ENCODE results near the gene NKX2-8.

Gene NKX2-8

DNA sequence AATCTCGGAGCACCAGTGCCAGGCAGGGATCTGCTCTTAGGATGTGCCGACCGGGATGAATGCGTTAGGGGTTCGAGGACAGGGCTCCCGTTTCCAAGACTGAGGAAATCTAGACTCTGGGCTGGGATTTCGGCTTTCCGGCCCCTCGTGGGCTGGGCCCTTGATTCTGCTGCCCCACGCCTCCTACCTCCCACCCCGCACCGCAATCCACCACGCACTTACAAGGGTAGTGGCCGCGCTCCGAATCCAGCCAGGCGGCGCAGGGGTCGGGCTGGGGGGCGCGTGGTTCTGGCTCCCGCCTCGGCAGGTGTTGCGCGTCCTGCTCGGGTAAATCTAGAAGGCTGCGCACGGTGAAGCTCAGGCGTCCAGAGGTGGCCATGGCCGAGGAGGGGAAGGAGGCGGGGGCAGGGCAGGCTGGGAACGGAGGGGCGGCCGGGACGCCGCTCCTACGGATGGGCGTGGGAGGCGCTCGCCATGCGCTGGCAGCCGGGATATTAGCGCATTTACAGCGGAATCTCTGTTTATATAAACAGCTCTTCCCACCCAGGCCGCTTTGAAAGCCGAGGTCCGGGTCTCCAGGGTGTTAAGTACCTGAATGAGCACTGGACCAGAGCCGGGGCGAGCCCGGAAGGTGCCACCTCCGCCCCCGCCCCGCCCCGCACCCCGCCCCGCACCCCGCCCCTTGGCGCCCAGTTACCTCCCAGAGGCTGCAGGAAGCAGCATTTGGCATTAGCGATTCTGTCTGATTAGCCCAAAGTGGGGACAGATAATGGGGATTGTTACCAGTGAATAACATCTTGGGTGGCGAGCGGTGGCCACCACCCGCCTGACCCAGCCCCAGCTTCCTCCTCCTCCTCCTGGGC is at the start of gene NKX2-8:
NKX2-8 (minus strand) TSS at position 604 of the 863 bp plus-strand sequence; CDS start at position 379, 225 bp downstream.
- in situ Hi-C loops (cut with MboI; ENCODE audit: low sequenced_read_pairs) = no loop called here

DNA sequence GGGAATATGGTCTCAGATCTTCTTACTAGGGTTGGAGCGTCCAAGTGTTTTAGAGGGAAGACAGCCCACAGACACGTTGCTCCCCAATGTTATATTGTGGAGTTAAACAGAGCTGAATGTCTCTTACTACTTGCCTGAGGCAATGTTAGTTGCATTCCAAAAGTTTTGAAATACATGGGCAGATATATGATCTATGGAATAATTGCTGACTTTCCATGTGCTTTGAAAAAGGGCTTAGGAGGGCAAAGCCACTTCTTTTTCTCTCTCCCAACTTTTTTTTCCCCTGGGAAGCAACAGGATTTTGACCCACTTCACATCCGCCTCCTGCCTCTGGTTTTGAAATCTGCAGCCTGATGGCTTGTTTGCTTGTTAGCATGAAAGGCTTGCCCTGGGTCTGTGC is 45.6 kb upstream of the NKX2-8 start:
- in situ Hi-C loops (cut with MboI; ENCODE audit: low sequenced_read_pairs) = no loop called here

DNA sequence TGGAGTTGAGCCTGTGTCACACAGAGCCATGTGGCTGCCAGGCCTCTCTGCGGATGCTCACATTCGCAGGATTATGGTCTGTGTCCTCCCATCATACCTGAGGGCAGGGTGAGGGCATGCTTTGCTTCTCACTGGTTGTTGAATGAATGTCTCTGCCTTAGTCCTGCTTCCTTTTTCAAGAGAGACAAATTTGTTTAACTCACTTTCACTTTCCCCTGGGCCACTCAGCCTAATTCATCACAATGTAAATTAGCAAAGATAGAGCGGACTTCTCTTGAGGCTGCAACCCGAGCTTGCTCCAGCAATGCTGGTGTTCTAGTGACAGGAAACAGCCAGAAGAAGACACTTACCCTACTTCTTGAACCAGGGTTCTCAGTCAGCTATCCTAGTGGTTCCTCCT is 43.7 kb upstream of the NKX2-8 start:
- in situ Hi-C loops (cut with MboI; ENCODE audit: low sequenced_read_pairs) = no loop called here

DNA sequence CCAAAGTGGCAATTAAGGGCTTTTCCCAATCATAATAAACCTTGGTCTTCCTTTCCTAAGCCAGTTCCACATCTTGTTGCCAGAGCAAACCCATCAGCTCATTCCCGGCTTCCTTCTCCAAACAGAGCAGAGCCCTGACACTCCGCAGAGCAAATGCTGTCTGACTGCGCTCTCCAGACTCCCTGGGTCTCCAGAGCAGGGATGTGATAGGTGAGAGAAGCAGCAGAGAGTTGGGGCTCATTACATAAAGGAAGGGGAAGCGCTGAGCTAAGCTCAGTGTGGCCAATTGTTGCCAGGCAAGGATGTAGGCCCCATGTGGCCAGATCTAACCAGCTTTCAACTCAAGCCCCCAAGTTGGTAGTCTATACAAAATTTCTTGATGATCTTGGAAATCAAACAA is 43.0 kb upstream of the NKX2-8 start:
- in situ Hi-C loops (cut with MboI; ENCODE audit: low sequenced_read_pairs) = no loop called here

DNA sequence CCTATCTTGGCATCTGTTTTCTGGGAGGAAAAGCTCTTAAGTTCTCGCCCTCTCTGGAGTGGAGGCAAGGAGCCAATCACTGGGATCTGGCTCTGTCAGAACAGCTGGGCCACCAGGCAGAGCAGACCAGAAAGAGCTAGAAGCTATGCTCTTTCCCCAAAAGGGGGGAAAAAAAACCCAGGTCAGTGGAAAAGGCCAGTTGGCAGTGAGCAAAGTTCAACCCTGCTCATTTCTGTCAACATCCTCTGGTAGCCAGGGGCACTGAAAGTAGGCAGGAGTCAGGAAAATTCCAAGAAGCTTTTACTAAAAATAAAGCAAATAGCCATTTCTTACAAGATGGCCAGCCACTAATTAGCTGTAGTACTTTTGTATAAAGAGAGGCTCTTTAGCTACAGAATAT is 42.6 kb upstream of the NKX2-8 start:
- in situ Hi-C loops (cut with MboI; ENCODE audit: low sequenced_read_pairs) = no loop called here

DNA sequence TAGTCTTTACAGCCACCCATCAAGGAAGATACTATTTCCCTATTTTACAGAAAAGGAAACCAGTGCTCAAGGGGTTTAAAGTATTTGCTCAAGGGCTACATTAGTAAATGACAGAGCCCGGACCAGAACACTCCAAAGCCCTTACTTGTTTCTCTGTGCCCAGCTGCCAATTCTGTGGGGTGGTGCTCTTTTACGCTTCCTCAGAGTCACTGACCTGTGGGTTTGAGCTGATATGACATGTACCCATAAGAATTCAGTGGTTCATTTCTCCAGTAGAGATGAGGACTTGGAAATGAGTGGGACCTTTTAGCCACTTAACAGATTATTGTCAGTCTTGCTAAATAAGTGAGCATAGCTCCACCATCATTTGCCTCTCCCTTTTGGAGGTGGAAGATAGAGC is 37.4 kb upstream of the NKX2-8 start:
- in situ Hi-C loops (cut with MboI; ENCODE audit: low sequenced_read_pairs) = no loop called here

DNA sequence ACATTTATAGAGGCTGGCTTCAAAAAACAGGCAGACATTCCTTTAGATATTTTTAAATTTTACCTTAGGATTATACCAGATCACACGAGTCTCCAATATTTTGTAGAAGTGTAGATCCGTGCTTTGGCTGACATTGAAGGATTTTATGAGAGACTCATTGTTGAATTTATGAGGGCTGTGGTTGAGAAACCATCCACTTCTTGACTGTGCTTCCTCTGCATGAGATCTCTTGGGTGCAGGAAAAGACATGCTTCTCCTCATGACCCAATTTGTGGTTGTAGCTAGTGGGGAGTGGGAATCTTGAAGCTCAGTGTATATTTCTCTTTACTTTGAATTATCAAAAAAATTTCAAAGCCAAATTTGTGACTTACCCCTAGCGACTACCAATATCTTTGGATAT is 36.7 kb upstream of the NKX2-8 start:
- in situ Hi-C loops (cut with MboI; ENCODE audit: low sequenced_read_pairs) = no loop called here

DNA sequence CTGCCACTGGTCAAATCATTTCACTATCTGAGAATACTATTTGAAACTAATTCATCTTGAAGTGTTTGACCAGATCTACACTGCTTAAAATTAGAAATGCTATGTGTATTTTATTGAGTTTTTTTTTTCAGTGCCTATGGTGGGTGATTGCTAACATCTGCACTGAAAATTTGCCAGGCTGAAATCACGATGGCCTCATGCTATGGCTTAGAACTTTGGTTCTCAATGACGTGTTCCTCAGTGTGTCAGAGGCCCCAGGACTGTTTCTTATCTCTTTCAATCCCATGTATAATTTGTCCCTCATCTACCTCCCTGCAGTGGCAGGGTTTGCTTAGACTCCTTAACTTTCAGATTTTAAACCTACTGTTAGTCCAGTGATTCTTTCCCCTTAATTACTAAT is 36.2 kb upstream of the NKX2-8 start:
- in situ Hi-C loops (cut with MboI; ENCODE audit: low sequenced_read_pairs) = no loop called here

DNA sequence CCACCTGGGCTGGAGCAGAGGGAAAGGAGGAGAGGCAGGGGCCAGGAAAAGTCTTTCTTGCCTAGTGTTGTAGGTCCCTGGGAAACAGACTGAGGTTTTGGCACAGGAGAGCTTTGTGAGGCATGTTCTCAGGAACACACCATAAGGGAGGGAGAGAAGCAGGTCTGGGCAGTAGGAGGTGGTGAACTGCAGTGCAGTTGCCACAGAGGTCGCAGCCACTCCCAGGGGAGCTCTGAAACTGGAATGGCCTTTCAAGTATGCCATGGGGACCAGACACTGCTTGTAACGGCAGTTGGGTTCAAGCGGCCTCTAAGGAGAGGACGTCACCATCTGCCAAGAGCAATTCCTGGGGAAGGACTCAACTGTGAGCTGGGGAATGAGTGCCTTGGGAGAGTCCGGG is 35.4 kb upstream of the NKX2-8 start:
- in situ Hi-C loops (cut with MboI; ENCODE audit: low sequenced_read_pairs) = no loop called here

DNA sequence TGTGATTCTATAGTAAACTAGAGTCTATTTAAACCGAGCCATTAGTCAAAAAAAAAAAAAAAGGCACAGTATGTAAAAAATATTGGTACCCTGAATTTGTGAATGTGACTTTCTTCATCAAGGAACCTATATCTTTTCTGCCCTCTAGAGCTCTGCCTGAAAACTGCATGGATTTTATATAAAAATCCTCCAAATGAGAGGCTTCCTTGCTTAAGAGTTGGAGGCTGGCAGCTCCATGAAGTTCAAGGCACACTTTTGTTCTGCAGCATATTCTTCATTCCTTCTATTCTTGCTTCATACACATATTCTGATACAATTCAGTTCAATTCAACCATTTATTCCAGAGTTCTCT is 23.1 kb upstream of the NKX2-8 start:
- in situ Hi-C loops (cut with MboI; ENCODE audit: low sequenced_read_pairs) = no loop called here

DNA sequence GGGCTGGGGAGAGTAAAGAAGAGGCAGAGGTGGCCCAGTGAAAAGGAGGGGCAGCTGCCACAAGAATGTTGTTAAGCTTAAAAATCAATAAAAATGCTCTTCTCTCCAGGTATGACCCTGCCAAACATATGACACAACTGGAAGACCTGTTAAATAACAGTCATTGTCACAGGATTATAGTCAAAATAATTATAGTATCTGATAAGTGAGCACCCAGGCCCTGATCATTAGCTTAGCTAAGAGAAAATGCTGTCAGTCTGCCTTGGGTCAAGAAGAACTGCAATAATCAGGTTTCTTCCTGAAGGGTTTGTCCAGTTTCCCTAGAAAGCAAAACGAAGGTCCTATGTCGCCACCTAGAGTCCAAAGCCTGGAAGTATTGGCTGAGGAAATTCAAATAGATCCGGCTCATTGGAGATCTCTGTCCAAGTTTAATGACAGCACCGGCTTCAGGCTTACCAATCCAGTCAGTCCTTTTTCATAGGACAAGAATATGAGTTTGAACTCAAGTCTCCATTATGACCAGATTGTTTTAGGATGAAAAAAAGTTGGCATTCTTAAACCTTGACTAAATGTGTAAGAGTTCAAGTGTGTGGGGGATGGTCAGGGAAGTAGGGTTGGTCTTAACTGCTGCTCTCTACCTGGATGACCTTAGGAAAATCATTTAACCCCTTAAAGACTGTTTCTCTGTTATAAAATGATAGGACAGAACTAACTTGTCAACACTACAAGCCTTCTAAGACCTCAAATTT is 22.5 kb upstream of the NKX2-8 start:
- in situ Hi-C loops (cut with MboI; ENCODE audit: low sequenced_read_pairs) = no loop called here

DNA sequence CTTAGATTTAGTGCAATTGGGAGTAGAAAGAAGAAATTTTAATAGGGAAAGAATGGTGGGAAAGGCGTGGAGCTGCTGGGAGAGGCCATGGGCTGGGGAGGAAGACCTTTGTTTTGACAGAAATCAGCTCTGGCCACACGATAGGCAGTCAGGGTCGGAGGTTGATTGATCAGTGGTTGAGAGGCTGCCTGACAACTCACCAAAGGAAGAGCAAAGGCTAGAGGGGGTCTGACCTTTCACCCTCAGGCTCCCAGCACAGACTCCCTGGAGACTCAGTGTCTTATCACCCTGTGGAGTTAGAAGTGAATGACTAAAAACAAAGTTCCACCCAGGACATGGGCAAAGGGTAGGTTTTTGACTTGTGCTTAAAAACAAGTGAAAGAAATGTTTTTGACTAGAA is 18.0 kb upstream of the NKX2-8 start:
- in situ Hi-C loops (cut with MboI; ENCODE audit: low sequenced_read_pairs) = no loop called here

DNA sequence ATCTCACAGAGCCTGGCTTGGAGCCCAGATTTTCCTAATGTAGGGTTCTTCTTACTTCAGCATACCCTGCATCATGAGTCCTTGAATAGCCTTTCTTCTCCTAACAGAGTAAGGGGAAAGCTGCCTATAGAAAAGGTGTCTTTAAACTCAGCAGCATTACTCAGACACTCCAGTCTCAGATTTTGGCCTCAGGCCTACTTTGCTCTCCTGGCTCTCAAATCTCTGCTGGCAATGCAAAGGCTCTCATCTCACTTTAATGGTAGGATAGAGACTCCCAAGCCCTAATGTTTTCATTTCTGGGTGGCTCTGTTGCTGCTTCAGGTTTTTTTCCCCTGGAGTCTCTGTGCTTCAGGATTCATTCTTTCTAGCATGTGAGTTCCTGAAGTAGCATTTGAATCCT is 9.1 kb upstream of the NKX2-8 start:
- in situ Hi-C loops (cut with MboI; ENCODE audit: low sequenced_read_pairs) = no loop called here

DNA sequence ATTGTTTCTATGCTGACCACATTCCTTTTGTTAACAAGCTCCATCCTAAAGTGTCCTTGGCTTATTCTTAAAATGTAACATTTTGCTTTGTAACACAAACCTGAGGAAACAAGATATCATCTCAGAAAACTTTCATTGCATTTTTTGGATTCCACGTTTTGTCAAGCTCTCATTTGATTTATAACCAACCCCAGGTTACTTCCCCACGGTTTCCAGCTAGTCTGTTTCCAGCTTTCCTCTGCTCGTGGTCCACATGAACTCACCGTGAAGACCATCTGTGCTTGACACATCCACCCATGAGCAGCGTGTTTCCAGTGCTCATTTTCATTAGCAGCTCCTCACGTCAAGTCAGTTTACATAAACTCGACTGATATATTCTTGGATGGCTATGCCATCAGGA is 6.4 kb upstream of the NKX2-8 start:
- in situ Hi-C loops (cut with MboI; ENCODE audit: low sequenced_read_pairs) = no loop called here

DNA sequence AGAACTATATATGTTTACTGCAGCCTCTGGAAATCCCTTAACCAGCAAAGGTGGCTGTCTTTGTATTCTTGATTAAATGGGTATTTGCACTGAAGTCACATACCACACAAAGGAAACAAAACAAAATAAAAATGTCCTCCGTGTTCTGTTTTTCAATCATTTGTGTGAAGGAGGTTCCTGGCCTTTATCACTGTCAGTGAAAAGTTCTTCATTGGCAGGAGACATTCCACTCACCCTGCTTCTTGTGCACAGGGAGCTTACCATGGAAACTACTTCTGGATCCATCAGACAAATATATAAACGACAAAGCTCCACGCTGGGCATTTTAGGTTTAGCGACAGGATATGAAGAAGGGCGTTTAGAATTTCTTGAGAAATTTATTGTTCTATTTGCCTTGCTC is 5.7 kb upstream of the NKX2-8 start:
- in situ Hi-C loops (cut with MboI; ENCODE audit: low sequenced_read_pairs) = no loop called here

DNA sequence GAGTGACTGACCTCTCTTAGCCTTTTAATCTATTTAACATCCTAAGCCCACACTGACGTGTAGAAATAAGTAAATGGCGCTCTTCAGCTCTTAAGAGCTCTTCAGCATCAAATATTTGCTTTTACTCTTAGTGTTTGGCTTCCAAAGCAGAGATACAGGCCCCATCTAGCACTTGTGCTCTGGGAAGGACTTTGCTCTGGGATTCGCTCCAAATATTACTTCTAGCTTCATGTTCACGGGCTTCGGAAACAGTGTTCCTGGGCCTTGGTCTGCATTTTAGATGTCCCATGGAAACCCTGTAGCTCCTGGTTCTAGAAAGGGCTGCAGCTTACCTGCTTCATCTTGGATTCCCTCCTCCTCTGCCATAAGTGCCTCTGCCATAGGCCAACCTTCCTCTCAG is 2.7 kb upstream of the NKX2-8 start:
- in situ Hi-C loops (cut with MboI; ENCODE audit: low sequenced_read_pairs) = no loop called here

DNA sequence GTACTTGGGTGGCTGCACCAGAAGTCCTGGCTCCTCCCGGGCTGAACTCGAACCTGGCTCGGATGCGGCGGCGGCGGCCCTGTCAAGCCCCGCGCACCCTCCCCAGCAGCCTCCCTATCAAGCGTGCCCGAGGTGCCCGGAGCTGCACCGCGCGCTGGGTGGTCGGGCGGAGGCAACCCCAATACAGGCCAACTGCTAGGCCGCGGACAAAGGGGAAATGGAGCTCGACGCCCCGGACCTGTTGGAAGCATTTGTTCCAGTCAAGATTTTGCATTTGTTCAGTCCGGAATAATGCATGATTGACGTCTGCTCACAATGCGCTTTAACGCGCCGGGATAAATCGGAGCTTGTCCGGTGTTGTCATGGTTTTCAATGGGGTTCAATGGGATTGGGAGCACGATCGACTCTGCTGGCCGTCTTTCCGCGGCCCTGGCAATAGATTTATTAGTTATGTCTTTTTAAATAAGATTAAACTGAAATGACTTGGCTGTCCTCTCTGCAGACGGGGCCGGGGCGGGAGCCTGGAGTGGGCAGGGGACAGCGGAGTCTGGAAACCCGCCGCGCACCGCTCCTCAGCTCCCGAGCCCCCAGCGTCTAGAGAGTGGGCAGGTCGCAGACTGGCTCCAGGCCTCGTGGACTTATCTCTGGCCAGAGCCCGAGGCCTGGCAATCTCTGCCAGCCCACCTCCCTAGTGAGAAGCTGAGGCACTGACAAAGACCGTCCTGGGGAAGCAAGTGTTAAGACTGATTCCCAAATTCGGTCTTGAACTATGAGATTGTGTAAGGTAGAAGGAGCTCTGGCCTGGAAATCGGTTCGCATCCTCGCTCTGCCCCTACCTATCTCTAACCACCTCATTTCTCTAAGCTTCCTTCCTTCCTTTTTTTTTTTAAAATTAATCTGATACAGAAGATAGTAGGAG is 1.7 kb upstream of the NKX2-8 start:
- in situ Hi-C loops (cut with MboI; ENCODE audit: low sequenced_read_pairs) = no loop called here

DNA sequence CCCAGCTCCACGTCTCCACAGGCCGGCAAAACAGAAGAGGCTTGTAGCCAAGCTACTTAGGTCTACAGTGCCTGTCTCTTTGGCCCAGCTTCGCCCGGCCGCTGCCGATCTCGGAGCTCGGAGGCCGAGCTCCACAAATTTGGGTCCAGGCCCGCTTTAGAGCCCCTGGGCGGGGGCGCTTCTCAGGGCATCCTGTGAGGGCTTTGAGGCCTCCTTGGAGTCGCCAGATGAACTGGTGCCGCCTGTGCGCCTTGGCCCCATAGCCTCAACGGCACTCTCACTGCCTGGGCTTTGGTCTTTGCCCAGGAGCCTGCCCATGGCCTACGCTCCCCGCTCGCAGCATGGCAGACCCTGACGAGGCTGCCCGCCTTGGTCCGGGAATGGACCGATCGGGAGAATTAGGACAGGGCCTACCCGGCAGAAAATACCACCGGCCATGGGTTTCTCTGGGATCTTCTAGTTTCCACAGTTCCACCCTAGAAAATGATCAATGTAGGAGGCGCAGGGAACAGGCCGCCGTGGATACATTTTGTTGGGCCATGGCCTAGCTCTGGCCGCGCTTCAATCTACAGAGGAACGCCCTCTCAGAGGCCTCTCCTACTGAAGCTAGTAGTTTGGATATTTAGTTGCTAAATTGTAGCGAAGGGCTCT is 953 bp upstream of the NKX2-8 start:
- in situ Hi-C loops (cut with MboI; ENCODE audit: low sequenced_read_pairs) = no loop called here

DNA sequence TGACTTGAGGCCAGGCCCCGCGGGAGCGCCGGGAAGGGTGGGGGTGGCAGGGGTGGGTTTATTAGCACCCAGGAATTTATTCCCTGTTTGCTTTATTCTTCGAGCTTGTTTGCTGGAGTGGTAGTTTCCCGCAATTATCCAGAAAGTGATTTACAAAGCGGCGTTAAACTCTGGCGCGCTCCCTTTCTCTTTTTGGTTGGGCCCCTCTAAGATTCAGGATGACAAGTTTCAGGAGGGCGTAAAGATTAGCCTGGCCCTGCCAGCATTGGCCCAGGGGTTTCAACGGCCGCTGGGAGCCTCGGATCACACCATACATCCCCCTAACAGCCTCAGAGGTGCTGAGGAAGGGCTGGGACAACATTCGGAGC is 444 bp upstream of the NKX2-8 start:
- in situ Hi-C loops (cut with MboI; ENCODE audit: low sequenced_read_pairs) = no loop called here

DNA sequence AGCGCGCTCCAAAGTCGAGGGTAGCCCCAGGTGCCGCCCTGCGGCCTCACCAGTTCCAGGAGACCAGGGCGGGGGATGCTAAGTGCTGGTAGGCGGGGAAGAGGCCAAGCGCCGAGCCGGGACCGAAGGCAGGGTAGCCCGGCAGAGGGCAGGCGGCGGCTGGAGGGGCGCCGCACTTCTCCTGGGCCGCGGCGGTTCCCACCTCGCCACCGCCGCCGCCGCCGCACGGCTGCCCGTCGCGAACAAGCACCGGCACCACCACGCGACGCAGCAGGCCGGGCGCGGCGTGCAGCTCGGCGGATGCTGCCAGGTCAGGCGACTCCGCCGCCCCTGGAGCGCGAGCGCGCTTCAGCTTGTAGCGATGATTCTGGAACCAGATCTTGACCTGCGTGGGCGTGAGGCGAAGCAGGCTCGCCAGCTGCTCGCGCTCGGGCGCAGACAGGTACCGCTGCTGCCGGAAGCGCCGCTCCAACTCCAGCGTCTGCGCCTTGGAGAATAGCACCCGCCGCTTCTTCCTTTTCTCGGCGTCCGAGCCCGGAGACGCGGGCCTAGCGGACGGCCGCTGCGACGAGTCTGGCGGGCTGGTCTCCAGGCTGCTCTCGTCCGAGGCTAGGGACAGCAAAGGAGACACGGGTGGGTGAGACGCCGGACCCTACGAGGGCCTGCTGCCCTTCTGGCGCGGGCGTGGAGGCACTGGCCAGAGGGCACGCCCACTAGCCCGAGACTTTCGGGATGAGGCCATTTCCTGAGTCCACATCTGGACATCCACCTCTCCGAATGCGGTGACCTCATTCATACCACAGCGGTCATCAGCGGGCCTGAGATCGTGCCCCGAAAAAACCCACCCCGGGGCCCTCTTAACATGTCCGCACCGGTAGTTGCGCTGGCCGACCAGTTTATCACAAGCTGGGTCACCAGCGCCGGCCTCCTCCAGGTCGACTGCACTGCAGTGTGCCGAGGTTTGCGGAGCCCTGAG is 1.3 kb downstream of the NKX2-8 start:
- in situ Hi-C loops (cut with MboI; ENCODE audit: low sequenced_read_pairs) = no loop called here

Data from HL-60/S4 treated with phorbol 12-myristate 13-acetate at 8.2 ng/mL for 4 days and 3 days (cell line).